Naive thymus-derived CD4-positive, alpha-beta T cell (primary cell): Measurements from ENCODE around the gene ANXA11. TPM values are rescaled to one million over a fixed set of nuclear protein-coding genes. Genes with fewer than 3 reads are reported as not detected.

Source experiments
- ATAC-seq: fragments of 150-1000 bp; cut with Tn5 transposase; 2 replicates; pipeline ENCODE4 v1.10.0; 2021; ENCODE audit warnings: mild to moderate bottlenecking, moderate library complexity
- CTCF ChIA-PET: fragments of 350-600 bp; sonication (Branson Sonifier 250); formaldehyde crosslinking; loops from one replicate; lab custom pipeline; 2021; ENCODE audit warnings: antibody characterized with exemption; lab: Charles Lee
- POLR2A ChIA-PET: fragments of 350-600 bp; sonication (Branson Sonifier 250); formaldehyde crosslinking; loops from one replicate; lab custom pipeline; 2021; ENCODE audit warnings: antibody characterized with exemption, inconsistent platforms; lab: Charles Lee
- DNase-seq, 9 donors: peaks; one replicate each; pipeline versions ENCODE4 v3.0.0 to v3.0.0-alpha.2; 2020 to 2022; ENCODE audit warnings: mixed read lengths in 1 of 9
- H3K27ac ChIP-seq: one replicate; pipeline ENCODE4 v1.7.0; 2013; ENCODE audit warnings: mild to moderate bottlenecking, low read depth, low read length, moderate library complexity
- H3K27me3 ChIP-seq, 2 donors: one replicate each; pipeline ENCODE4 v1.7.0; 2013; ENCODE audit warnings: low read length in 2 of 2, mild to moderate bottlenecking in 2 of 2, moderate library complexity in 2 of 2; ENCODE audit not compliant: control insufficient read depth in 2 of 2, insufficient read depth in 2 of 2
- H3K36me3 ChIP-seq, 3 experiments: 1 replicate in 2 of 3; 2 replicates in 1 of 3; pipeline ENCODE4 v1.7.0; 2013; ENCODE audit warnings: low read length in 3 of 3, mild to moderate bottlenecking in 3 of 3, moderate library complexity in 1 of 3; ENCODE audit not compliant: insufficient read depth in 3 of 3, control insufficient read depth in 2 of 3
- H3K4me1 ChIP-seq, 2 donors: one replicate each; pipeline ENCODE4 v1.7.0; 2013; ENCODE audit warnings: low read length in 2 of 2, mild to moderate bottlenecking in 2 of 2, moderate library complexity in 1 of 2; ENCODE audit not compliant: control insufficient read depth in 2 of 2, insufficient read depth in 2 of 2
- H3K4me3 ChIP-seq: 2 replicates; pipeline ENCODE4 v1.7.0; 2013; ENCODE audit warnings: mild to moderate bottlenecking, low read length
- H3K9me3 ChIP-seq, 3 experiments: 1 replicate in 2 of 3; 2 replicates in 1 of 3; pipeline ENCODE4 v1.7.0; 2013; ENCODE audit warnings: low read length in 3 of 3; ENCODE audit not compliant: control insufficient read depth in 2 of 3
- H3K27ac Mint-ChIP-seq, 9 donors: one replicate each; pipeline ENCODE4 v1.8.0; 2020 to 2022; ENCODE audit warnings: mixed read lengths in 9 of 9, mild to moderate bottlenecking in 8 of 9, moderate library complexity in 5 of 9, inconsistent platforms in 2 of 9
- H3K27me3 Mint-ChIP-seq, 5 donors: one replicate each; pipeline ENCODE4 v1.8.0; 2021 to 2022; ENCODE audit warnings: mixed read lengths in 5 of 5, mild to moderate bottlenecking in 1 of 5
- H3K36me3 Mint-ChIP-seq, 5 donors: one replicate each; pipeline ENCODE4 v1.8.0; 2020 to 2022; ENCODE audit warnings: mixed read lengths in 5 of 5, mild to moderate bottlenecking in 3 of 5, inconsistent platforms in 1 of 5
- H3K4me1 Mint-ChIP-seq, 7 donors: one replicate each; pipeline ENCODE4 v1.8.0; 2020 to 2022; ENCODE audit warnings: mixed read lengths in 7 of 7, mild to moderate bottlenecking in 3 of 7, inconsistent platforms in 1 of 7
- H3K4me3 Mint-ChIP-seq, 10 donors: one replicate each; pipeline ENCODE4 v1.8.0; 2020 to 2022; ENCODE audit warnings: mild to moderate bottlenecking in 10 of 10, mixed read lengths in 10 of 10, moderate library complexity in 6 of 10, inconsistent platforms in 2 of 10
- H3K9me3 Mint-ChIP-seq, 11 donors: one replicate each; pipeline ENCODE4 v1.8.0; 2020 to 2022; ENCODE audit warnings: mixed read lengths in 11 of 11, mild to moderate bottlenecking in 4 of 11, inconsistent platforms in 1 of 11, moderate library complexity in 1 of 11
- intact Hi-C, 2 donors: fragments of 100-400 bp; cut with micrococcal nuclease; formaldehyde crosslinking; loops; one replicate each; pipeline ENCODE4 v1.15.1; 2023
- polyA plus RNA-seq, 2 donors: library from polyadenylated mRNA; unstranded; fragments of 300-500 nt; fragmentation: Illumina TruSeq; gene quantifications; one replicate each; pipeline ENCODE4 v1.2.3, GENCODE V29; 2021
- total RNA-seq, 6 experiments: library from RNA in 5 of 6; stranded (reverse) in 5 of 6; gene quantifications; 1 replicate in 5 of 6; 2 replicates in 1 of 6; pipeline ENCODE4 v1.2.3 and lab custom pipeline; 2021 to 2026

Gene ANXA11
- total and polyA plus RNA-seq, 7 experiments from 2014 or later: 189 to 278 (median 231) TPM

DNA sequence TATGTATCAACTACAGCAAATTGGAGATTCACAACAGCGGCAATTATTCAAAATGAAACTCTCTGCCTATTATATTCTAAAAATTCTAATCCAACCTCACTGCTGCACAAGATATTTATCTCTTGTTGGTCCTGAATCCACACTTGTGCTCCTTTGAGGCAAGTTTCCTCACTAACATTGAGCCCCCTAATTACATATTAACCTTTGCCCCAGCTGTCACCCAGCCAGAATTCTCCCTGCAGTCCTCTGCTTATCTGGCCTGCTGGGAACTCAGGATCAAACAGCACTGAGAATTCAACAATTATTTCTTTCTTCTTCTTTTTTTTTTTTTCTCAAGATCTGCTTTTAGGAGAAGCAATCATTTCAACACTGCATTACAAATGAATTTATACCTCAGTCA, 94.4 kb downstream of the ANXA11 start:
- H3K27me3 Mint-ChIP-seq: peaks cover 0 to 2% (median 0%) of the 10 kb centered on the region in 5 donors
- intact Hi-C loops: no loop called here
- CTCF ChIA-PET: no interaction called here

GRCh38 chr10:80108576-80109239, 96.6 kb downstream of the ANXA11 start:
- H3K4me3 Mint-ChIP-seq: no peak overlapping the region
- H3K36me3 Mint-ChIP-seq: peaks cover 0 to 19% (median 0%) of the 10 kb centered on the region in 5 donors
- DNase-seq (no peak), ATAC-seq (no peak)
- no peaks in the 10 kb centered on the region for H3K27me3 ChIP-seq
- ChIA-PET CTCF (no interaction called here), POLR2A (no interaction called here)
- peaks cover 5 to 32% (median 16%) of the 10 kb centered on the region in 11 donors for H3K9me3 Mint-ChIP-seq
- no peak overlapping the region for H3K27ac ChIP-seq
- H3K27me3 Mint-ChIP-seq: peaks cover 0 to 2% (median 0%) of the 10 kb centered on the region in 5 donors
- peaks cover 0 to 12% (median 11%) of the 10 kb centered on the region in 7 donors for H3K4me1 Mint-ChIP-seq
- no peaks in the 10 kb centered on the region for H3K36me3 ChIP-seq
- H3K4me1 ChIP-seq: peaks cover 0 to 5% of the 10 kb centered on the region in 2 donors
- H3K9me3 ChIP-seq: peaks cover 0 to 14% (median 0%) of the 10 kb centered on the region in 3 experiments
- no peak overlapping the region for H3K4me3 ChIP-seq
- H3K27ac Mint-ChIP-seq: no peak overlapping the region
- intact Hi-C loops: no loop called here

More for the DNA sequence above, 94.4 kb downstream of the ANXA11 start:
- Mint-ChIP-seq H3K9me3 (peaks cover 5 to 32% (median 16%) of the 10 kb centered on the region in 11 donors), H3K27ac (no peak overlapping the region), H3K4me3 (no peak overlapping the region), H3K4me1 (no peaks in the 10 kb centered on the region), H3K36me3 (peaks cover 0 to 19% (median 0%) of the 10 kb centered on the region in 5 donors)
- Histone ChIP-seq H3K4me3 (no peak overlapping the region), H3K9me3 (peaks cover 0 to 14% (median 0%) of the 10 kb centered on the region in 3 experiments), H3K27me3 (no peaks in the 10 kb centered on the region), H3K4me1 (no peaks in the 10 kb centered on the region), H3K36me3 (no peaks in the 10 kb centered on the region), H3K27ac (no peak overlapping the region)
- POLR2A ChIA-PET: no interaction called here
- ATAC-seq: no peak
- no peak for DNase-seq

- no peak overlapping the region for H3K27ac ChIP-seq
- DNase-seq: peak in 4 of 9 donors; percentile 6 to 20 (median 14)
Observed at GRCh38 chr10:80104066-80104926, 101.0 kb downstream of the ANXA11 start.

More at GRCh38 chr10:80104066-80104926, 101.0 kb downstream of the ANXA11 start:
- ATAC-seq: peak; percentile 77
- Mint-ChIP-seq H3K4me1 (peaks cover 0 to 18% (median 14%) of the 10 kb centered on the region in 7 donors), H3K27me3 (peaks cover 0 to 4% (median 0%) of the 10 kb centered on the region in 5 donors), H3K36me3 (peaks cover 0 to 15% (median 0%) of the 10 kb centered on the region in 5 donors), H3K4me3 (no peak overlapping the region), H3K9me3 (peaks cover 5 to 22% (median 12%) of the 10 kb centered on the region in 11 donors), H3K27ac (peak overlapping the region in 3 of 9 donors; percentile 25 to 76 (median 41))
- H3K4me1 ChIP-seq: peaks cover 0 to 5% of the 10 kb centered on the region in 2 donors
- ChIA-PET POLR2A (interaction anchor here (0.7 to 0.9 kb wide), 2 partner anchors 25 to 781 kb away, joined by 3 to 4 read pairs; partner anchors contain the start of gene TMEM254), CTCF (interaction anchor here (0.6 to 0.7 kb wide), 2 partner anchors 17 to 52 kb away, joined by 3 read pairs; no protein-coding TSS in a partner anchor)
- intact Hi-C loops: no loop called here
- no peaks in the 10 kb centered on the region for H3K36me3 ChIP-seq
- peaks cover 0 to 9% (median 0%) of the 10 kb centered on the region in 3 experiments for H3K9me3 ChIP-seq
- no peaks in the 10 kb centered on the region for H3K27me3 ChIP-seq
- no peak overlapping the region for H3K4me3 ChIP-seq

Other genes starting within 250 kb of the ANXA11 start
- gene TMEM254, start 126.9 kb downstream of the ANXA11 start, total RNA-seq: 10 to 100 TPM in 4 of 5 experiments, 1 to 10 TPM in 1; 7.3 to 19.6 (median 17.1) TPM
- 10 to 100 TPM; 37.4 to 44.5 TPM for gene TMEM254, start 126.9 kb downstream of the ANXA11 start, polyA plus RNA-seq
- not detected for gene PLAC9, start 72.8 kb downstream of the ANXA11 start, total RNA-seq
- not detected for gene PLAC9, start 72.8 kb downstream of the ANXA11 start, polyA plus RNA-seq
- not detected for gene MAT1A, start 84.1 kb upstream of the ANXA11 start, total RNA-seq
- gene MAT1A, start 84.1 kb upstream of the ANXA11 start, polyA plus RNA-seq: not detected
- not detected for gene DYDC1, start 151.2 kb upstream of the ANXA11 start, total RNA-seq
- gene DYDC1, start 151.2 kb upstream of the ANXA11 start, polyA plus RNA-seq: not detected
- gene DYDC2, start 151.2 kb upstream of the ANXA11 start, total RNA-seq: not detected
- gene DYDC2, start 151.2 kb upstream of the ANXA11 start, polyA plus RNA-seq: not detected
- gene PRXL2A, start 203.0 kb upstream of the ANXA11 start, total RNA-seq: 1 to 10 TPM; 5.6 to 9.7 (median 8.5) TPM
- gene PRXL2A, start 203.0 kb upstream of the ANXA11 start, polyA plus RNA-seq: 10 to 100 TPM; 15.4 to 20.1 TPM
- 100 to 1,000 TPM; 135 to 165 (median 160) TPM for gene TSPAN14, start 248.8 kb upstream of the ANXA11 start, total RNA-seq
- gene TSPAN14, start 248.8 kb upstream of the ANXA11 start, polyA plus RNA-seq: 100 to 1,000 TPM; 179 to 386 TPM